Measurements from ENCODE around the gene DPP3. TPM values are rescaled to one million over a fixed set of nuclear protein-coding genes. Genes with fewer than 3 reads are reported as not detected.
A peak's percentile ranks its signal among the peaks of the same experiment; 100 is the strongest.

DPP3 gene
- total RNA-seq, 6 experiments from 2014 or later, result 18.0 to 25.6 (median 22.0) TPM

DNA sequence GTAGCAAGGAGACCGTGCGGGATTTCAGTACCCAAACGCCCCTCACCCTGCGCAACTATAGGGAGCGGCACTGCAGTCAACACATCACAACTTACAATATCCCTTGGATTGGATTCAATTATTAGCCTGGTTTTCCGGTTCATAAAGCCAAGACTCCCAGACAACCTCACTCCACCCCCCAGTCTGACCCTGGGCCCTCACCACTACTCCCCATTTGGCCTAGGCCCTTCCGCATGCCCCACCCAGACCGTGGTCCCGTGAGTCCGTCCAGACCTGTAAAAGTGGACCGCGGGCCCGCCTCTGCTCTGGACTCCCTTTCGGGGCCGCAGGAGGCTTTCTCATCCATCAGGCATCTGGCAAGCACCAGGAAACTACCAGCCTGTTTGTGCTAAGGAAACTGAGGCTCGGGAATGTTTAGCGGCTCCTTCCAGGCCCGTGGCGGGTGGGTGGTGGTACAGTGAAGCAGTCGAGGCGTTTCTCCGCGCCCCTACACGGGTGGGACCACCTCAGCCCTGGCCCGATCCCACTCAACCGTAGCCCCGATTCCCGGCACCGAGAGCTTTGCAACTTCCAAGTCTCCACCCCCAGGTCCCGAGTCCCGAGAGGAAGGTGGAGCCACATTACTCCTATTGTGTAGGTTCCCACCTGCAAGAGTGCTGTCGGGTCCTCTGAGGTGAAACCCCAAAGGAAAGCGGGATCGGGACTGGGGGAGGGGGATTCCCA lies 679 bp upstream of the DPP3 start:
- peaks cover 0 to 11% (median 0%) of the 10 kb centered on the region in 4 donors for H3K4me1 ChIP-seq
- peak overlapping the region; percentile 63 to 84 (median 79) for H3K27ac ChIP-seq
- intact Hi-C loops (cut with DNase I), result no loop called here
- TF ChIP-seq, protein P1, sequence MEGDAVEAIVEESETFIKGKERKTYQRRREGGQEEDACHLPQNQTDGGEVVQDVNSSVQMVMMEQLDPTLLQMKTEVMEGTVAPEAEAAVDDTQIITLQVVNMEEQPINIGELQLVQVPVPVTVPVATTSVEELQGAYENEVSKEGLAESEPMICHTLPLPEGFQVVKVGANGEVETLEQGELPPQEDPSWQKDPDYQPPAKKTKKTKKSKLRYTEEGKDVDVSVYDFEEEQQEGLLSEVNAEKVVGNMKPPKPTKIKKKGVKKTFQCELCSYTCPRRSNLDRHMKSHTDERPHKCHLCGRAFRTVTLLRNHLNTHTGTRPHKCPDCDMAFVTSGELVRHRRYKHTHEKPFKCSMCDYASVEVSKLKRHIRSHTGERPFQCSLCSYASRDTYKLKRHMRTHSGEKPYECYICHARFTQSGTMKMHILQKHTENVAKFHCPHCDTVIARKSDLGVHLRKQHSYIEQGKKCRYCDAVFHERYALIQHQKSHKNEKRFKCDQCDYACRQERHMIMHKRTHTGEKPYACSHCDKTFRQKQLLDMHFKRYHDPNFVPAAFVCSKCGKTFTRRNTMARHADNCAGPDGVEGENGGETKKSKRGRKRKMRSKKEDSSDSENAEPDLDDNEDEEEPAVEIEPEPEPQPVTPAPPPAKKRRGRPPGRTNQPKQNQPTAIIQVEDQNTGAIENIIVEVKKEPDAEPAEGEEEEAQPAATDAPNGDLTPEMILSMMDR (IDR thresholded peaks at IDR 0.05), result no peak
- TF ChIP-seq POLR2A (IDR thresholded peaks at IDR 0.05), result no peak
- WGBS (ENCODE audit: insufficient coverage, low coverage, low lambda C conversion rate, missing lambda C conversion rate), result under 1% methylated on average over 27 of the region's 34 CpGs
- peak overlapping the region; percentile 66 to 79 (median 70) for H3K4me3 ChIP-seq
- H3K27me3 ChIP-seq, result no peaks in the 10 kb centered on the region
- no peaks in the 10 kb centered on the region for H3K9me3 ChIP-seq
- DNase-seq (peak in 1 of 3 donors; percentile 48), ATAC-seq (peak; percentile 46 to 58 (median 54))
- no peaks in the 10 kb centered on the region for H3K36me3 ChIP-seq

DNA sequence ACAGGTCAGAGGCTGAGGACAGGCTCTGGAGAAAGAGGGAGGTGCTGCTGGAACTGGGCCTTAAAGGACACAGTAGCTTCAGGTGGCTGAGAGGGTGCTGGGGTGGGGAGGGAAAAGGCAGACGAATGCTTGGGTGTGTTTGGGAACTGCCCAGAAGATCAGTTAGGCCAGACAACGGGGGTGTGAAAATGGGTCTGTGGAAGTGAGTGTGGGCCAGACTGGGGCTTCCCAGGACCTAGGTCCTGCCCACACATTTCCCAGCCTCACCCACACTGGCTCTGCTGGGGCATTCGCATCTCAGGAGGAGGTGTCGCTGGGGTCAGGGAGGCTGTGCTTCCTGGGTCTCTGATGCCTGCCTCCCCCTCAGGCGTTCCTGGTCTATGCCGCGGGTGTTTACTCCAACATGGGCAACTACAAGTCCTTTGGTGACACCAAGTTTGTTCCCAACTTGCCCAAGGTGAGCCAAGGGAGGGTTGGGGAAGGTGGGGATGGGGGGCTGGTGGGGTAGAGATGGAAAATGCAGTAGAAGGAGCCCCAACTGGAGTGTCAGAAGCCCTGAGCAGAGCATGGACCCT lies 4.7 kb downstream of the DPP3 start:
- WGBS (ENCODE audit: insufficient coverage, low coverage, low lambda C conversion rate, missing lambda C conversion rate), result 93% methylated on average over 2 of the region's 7 CpGs
- H3K27me3 ChIP-seq, result no peaks in the 10 kb centered on the region
- peaks cover 0 to 8% (median 1%) of the 10 kb centered on the region in 4 donors for H3K36me3 ChIP-seq
- no peak overlapping the region for H3K27ac ChIP-seq
- intact Hi-C loops (cut with DNase I), result no loop called here
- H3K4me3 ChIP-seq, result no peak overlapping the region
- peaks cover 0 to 6% (median 0%) of the 10 kb centered on the region in 4 donors for H3K4me1 ChIP-seq
- DNase-seq (peak in 1 of 3 donors; percentile 38), ATAC-seq (no peak)
- TF ChIP-seq, protein P1 (IDR thresholded peaks at IDR 0.05), result no peak
- no peak for TF ChIP-seq POLR2A (IDR thresholded peaks at IDR 0.05)
- no peaks in the 10 kb centered on the region for H3K9me3 ChIP-seq

DNA sequence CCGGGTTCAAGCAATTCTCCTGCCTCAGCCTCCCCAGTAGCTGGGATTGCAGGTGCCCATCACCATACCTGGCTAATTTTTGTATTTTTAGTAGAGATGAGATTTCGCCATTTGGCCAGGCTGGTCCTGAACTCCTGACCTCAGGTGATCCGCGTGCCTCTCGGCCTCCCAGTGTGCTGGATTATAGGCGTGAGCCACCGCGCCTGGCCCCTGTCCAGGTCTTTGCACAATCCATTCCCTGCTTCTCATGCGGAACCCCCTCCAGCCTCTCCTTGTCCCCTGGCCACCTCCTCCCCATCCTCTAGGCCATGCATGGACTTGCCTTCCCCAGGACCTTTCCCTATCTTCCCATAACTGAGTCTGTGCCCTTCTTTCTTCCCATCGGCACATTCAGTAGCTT lies 8.7 kb downstream of the DPP3 start:
- DNase-seq, result no peak
- Histone ChIP-seq H3K36me3 (peaks cover 0 to 15% (median 5%) of the 10 kb centered on the region in 4 donors), H3K4me3 (no peak overlapping the region), H3K9me3 (no peaks in the 10 kb centered on the region), H3K27me3 (no peaks in the 10 kb centered on the region), H3K4me1 (no peaks in the 10 kb centered on the region), H3K27ac (no peak overlapping the region)
- 75% methylated on average over 6 of the region's 10 CpGs for WGBS (ENCODE audit: insufficient coverage, low coverage, low lambda C conversion rate, missing lambda C conversion rate)
- TF ChIP-seq POLR2A (IDR thresholded peaks at IDR 0.05), result no peak
- TF ChIP-seq, protein P1 (IDR thresholded peaks at IDR 0.05), result no peak
- intact Hi-C loops (cut with DNase I), result no loop called here
- ATAC-seq, result no peak

DNA sequence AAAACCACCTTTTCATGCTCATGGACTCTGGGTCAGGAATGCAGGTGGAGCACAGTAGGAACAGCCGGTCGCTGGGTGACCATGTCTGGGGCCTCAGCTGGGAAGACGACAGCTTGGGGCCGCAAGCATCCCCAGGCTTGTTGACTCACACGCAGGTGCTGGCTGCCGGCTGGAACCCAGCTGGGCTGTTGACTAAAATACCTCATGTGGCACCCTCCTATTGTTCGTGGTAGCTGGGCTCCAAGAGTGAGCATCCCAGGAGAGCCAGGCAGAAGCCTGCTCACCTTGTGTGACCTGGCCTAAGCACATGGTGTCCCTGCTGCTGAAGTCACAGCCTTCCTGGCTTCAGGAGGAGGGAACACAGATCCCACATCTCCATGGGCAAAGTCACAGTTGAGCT lies 9.4 kb downstream of the DPP3 start:
- Histone ChIP-seq H3K27ac (no peak overlapping the region), H3K36me3 (peaks cover 0 to 15% (median 5%) of the 10 kb centered on the region in 4 donors), H3K27me3 (no peaks in the 10 kb centered on the region), H3K9me3 (no peaks in the 10 kb centered on the region), H3K4me1 (no peaks in the 10 kb centered on the region), H3K4me3 (no peak overlapping the region)
- WGBS (ENCODE audit: insufficient coverage, low coverage, low lambda C conversion rate, missing lambda C conversion rate), result no CpG with 5 or more reads among the region's 7 CpGs
- TF ChIP-seq, protein P1 (IDR thresholded peaks at IDR 0.05), result no peak
- no peak for TF ChIP-seq POLR2A (IDR thresholded peaks at IDR 0.05)
- intact Hi-C loops (cut with DNase I), result no loop called here
- ATAC-seq, result no peak
- no peak for DNase-seq

All from right lobe of liver (tissue), 6 donors.